PFSK-1 (cell line): Measurements from ENCODE around the gene CARMIL1.

Source experiments
- FOXP2 ChIP-seq: optimal IDR thresholded peaks from 2 replicates; pipeline ENCODE3; 2011; ENCODE audit warnings: borderline replicate concordance, control low read depth, inconsistent platforms; ENCODE audit not compliant: insufficient read depth; ENCODE audit errors: extremely low read length, extremely low read depth
- POLR2AphosphoS5 ChIP-seq: IDR thresholded peaks from 2 replicates; pipeline ENCODE4 v1.6.1; 2012; ENCODE audit warnings: low read depth, mild to moderate bottlenecking, control low read depth, low read length, moderate library complexity
- SIN3A ChIP-seq: IDR thresholded peaks from 2 replicates; pipeline ENCODE4 v1.6.1; 2012; ENCODE audit warnings: mild to moderate bottlenecking, low read length, moderate library complexity, borderline replicate concordance; ENCODE audit not compliant: insufficient read depth
- TAF1 ChIP-seq: IDR thresholded peaks from 2 replicates; pipeline ENCODE4 v1.6.1; 2012; ENCODE audit warnings: low read length, control low read depth, borderline replicate concordance; ENCODE audit not compliant: insufficient read depth
- TF ChIP-seq, protein P1 (sequence below), 2 experiments: IDR thresholded peaks; 2 replicates each; pipeline versions ENCODE4 v1.6.1 to v1.8.0; 2011 to 2012; ENCODE audit warnings: low read depth in 2 of 2, low read length in 2 of 2, control low read depth in 1 of 2, inconsistent platforms in 1 of 2, mild to moderate bottlenecking in 1 of 2, moderate library complexity in 1 of 2; ENCODE audit not compliant: insufficient read depth in 1 of 2

Gene CARMIL1

DNA sequence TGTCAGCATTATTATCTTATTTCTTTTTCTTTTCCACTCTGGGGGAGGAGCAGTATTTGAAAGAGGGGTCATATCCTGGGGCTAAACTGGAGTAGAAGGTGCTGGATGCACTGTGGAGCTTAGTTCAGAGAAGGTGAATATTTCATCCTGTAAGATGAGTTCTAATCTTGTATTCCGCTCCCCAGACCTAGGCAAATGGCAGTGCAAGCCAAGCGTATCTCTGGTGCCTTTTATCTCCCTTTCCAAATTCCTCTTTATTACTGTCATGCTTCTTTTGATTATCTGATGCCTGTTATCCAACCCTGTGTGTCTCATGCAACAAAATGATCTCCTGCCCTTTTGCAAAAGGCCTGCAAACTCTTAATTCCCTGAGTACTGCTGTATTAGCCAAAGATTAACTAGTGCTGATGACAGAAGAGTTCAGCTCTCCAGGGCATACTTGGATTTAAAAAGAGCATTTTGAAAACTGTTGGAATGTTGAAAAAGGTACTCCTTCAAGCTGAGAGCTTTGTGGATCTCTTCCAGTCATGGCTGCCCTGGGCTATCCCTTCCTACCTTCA lies 138.0 kb downstream of the CARMIL1 start:
- TF ChIP-seq SIN3A (no peak), TAF1 (no peak)

DNA sequence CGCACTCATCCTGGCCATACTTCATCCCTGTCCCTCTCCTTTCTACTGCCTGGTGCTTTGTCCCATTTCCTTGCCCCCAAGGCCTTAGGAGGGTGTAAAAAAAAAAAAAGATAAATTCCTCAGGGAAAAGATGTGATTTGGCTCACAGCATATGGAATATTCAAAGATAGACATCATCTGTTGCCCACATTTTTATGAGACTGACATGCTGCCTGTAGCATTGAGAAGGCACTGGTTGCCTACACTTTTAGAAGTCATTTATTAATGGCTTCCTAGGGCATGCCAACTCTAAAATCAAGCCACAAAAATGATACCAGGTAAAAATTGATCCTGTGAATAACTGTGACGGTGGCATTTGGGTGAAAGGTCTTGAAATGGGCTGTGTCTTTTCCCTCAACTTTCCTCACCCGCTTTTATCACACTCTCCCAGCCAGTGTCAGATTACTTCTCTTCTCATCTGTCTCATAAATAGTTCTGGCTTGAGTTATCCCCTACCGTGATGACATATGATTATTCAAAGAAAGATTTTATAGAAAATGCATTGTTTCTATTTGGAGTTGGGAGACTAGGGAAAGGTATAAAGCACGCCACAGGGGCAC lies 139.4 kb downstream of the CARMIL1 start:
- no peak for TF ChIP-seq FOXP2
- TF ChIP-seq, protein P1, sequence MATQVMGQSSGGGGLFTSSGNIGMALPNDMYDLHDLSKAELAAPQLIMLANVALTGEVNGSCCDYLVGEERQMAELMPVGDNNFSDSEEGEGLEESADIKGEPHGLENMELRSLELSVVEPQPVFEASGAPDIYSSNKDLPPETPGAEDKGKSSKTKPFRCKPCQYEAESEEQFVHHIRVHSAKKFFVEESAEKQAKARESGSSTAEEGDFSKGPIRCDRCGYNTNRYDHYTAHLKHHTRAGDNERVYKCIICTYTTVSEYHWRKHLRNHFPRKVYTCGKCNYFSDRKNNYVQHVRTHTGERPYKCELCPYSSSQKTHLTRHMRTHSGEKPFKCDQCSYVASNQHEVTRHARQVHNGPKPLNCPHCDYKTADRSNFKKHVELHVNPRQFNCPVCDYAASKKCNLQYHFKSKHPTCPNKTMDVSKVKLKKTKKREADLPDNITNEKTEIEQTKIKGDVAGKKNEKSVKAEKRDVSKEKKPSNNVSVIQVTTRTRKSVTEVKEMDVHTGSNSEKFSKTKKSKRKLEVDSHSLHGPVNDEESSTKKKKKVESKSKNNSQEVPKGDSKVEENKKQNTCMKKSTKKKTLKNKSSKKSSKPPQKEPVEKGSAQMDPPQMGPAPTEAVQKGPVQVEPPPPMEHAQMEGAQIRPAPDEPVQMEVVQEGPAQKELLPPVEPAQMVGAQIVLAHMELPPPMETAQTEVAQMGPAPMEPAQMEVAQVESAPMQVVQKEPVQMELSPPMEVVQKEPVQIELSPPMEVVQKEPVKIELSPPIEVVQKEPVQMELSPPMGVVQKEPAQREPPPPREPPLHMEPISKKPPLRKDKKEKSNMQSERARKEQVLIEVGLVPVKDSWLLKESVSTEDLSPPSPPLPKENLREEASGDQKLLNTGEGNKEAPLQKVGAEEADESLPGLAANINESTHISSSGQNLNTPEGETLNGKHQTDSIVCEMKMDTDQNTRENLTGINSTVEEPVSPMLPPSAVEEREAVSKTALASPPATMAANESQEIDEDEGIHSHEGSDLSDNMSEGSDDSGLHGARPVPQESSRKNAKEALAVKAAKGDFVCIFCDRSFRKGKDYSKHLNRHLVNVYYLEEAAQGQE (IDR thresholded peaks at IDR 0.05; ENCODE audit: insufficient read depth in 1 of 2, low read depth in 2 of 2, low read length in 2 of 2) = no peak
- TF ChIP-seq SIN3A = no peak
- TF ChIP-seq TAF1 = no peak
- no peak for TF ChIP-seq POLR2AphosphoS5

DNA sequence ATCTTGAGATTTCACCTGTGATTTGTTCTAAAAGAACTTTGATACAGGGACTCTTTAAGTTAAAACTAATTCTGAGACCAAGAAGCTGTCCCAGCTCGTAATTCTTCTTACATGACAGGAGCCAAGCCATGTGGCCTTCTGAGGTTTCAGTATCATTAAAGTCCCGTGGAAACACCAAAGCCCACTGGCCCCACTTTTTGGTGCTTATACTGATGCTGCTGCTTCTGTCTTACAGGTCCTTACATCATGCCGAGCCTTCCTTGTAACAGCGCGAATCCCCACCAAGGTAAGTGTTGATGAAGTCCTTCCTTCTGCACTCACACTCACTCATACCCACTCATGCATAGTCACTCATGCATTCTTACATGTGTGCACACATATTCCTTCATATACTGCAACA lies 140.7 kb downstream of the CARMIL1 start:
- no peak for TF ChIP-seq POLR2AphosphoS5

DNA sequence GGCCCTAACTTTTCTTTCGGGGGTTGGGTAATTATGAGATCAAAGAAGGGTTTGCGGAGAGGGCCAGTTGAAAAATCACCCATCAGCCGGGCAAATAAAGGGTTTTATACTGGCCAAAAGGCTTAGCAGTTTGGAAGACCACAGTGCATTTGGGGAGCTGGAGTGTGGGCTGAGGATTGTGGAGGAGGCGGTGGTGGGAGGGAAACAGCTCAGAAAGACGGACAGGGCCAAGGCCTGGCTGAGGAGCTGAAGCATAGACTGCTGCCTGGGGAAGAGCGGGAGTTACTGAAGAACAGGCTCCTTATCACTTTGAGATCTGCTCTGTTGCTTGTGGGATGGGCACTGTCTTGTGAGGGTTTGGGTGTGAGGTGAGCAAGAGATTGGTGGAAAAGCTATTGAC lies 144.2 kb downstream of the CARMIL1 start:
- TF ChIP-seq, protein P1 (IDR thresholded peaks at IDR 0.05; ENCODE audit: insufficient read depth in 1 of 2, low read depth in 2 of 2, low read length in 2 of 2) = no peak
- TF ChIP-seq POLR2AphosphoS5 (no peak), SIN3A (no peak), TAF1 (no peak), FOXP2 (no peak)

DNA sequence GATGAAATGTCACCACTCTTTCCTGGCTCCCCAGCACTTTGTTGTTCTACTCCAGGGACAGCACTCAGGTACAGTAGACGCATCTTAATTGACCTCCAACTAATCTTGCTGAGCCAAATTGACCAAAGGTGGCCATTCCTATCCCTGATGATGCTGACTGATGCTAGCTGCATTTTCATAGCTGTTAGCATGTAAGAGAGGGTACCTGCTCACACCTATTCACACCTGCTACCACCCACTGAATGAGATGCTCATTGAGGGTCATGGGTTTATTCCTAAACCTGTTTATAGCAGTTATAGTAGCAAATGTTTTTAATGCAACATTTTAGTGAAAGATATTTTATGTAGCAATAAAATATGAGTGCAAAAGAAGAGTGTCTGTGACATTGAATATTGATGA lies 145.1 kb downstream of the CARMIL1 start:
- TF ChIP-seq TAF1 = no peak
- TF ChIP-seq FOXP2 = no peak
- no peak for TF ChIP-seq POLR2AphosphoS5
- TF ChIP-seq SIN3A = no peak
- TF ChIP-seq, protein P1 (IDR thresholded peaks at IDR 0.05; ENCODE audit: insufficient read depth in 1 of 2, low read depth in 2 of 2, low read length in 2 of 2) = no peak

DNA sequence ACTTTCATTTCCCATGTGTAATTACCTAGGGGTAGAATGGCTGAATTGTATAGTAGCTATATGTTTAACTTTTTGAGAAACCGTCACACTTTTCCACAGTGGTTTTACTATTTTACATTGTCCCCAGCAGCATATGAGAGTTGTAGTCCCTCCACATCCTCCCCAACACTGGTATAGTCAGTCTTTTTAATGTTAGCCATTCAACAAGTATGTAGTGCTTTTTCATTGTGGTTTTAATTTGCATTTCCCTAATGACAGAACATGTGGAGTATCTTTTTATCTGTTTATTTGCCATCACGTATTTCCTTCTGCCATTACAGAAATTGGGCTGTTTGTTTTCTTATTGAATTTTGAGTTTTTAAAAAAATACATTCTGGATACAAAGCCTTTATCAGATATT lies 148.4 kb downstream of the CARMIL1 start:
- no peak for TF ChIP-seq FOXP2
- no peak for TF ChIP-seq SIN3A
- no peak for TF ChIP-seq POLR2AphosphoS5
- TF ChIP-seq, protein P1 (IDR thresholded peaks at IDR 0.05; ENCODE audit: insufficient read depth in 1 of 2, low read depth in 2 of 2, low read length in 2 of 2) = no peak
- TF ChIP-seq TAF1 = no peak
